Common myeloid progenitor, CD34-positive (primary cell): ENCODE data around the gene TANGO2.

Experiments
- CTCF ChIA-PET: fragments of 350-600 bp; sonication (Branson Sonifier 250); formaldehyde crosslinking; loops from one replicate; lab custom pipeline; 2021; ENCODE audit warnings: antibody characterized with exemption; lab: Charles Lee
- POLR2A ChIA-PET: fragments of 350-600 bp; sonication (Branson Sonifier 250); formaldehyde crosslinking; loops from one replicate; lab custom pipeline; 2021; ENCODE audit warnings: antibody characterized with exemption; lab: Charles Lee
- DNase-seq, 3 donors: peaks; one replicate each; pipeline versions ENCODE4 v3.0.0 to v3.0.0-alpha.2; 2013
- H3K27ac ChIP-seq, 2 experiments: 1 replicate in 1 of 2; 2 replicates in 1 of 2; pipeline ENCODE4 v1.7.0; 2013; ENCODE audit warnings: inconsistent platforms in 2 of 2, low read length in 2 of 2, mild to moderate bottlenecking in 2 of 2, low read depth in 1 of 2, moderate library complexity in 1 of 2; ENCODE audit not compliant: severe bottlenecking in 2 of 2, insufficient read depth in 1 of 2, poor library complexity in 1 of 2
- H3K27me3 ChIP-seq, 5 experiments: replicated peaks in 2 of 5; 1 replicate in 3 of 5; 2 replicates in 2 of 5; pipeline versions ENCODE4 v1.6.1 to v1.7.0; 2013; ENCODE audit warnings: low read length in 4 of 5, mild to moderate bottlenecking in 2 of 5, moderate library complexity in 2 of 5, inconsistent platforms in 1 of 5; ENCODE audit not compliant: insufficient read depth in 5 of 5, control insufficient read depth in 4 of 5
- H3K36me3 ChIP-seq, 4 experiments: 1 replicate in 2 of 4; 2 replicates in 2 of 4; pipeline versions ENCODE4 v1.6.1 to v1.7.0; 2013; ENCODE audit warnings: low read length in 3 of 4, control low read depth in 1 of 4, mild to moderate bottlenecking in 1 of 4; ENCODE audit not compliant: control insufficient read depth in 4 of 4, insufficient read depth in 4 of 4
- H3K4me1 ChIP-seq, 4 experiments: 1 replicate in 3 of 4; 2 replicates in 1 of 4; pipeline versions ENCODE4 v1.6.1 to v1.7.1; 2013; ENCODE audit warnings: low read length in 3 of 4, mild to moderate bottlenecking in 3 of 4, control low read depth in 1 of 4, inconsistent platforms in 1 of 4, moderate library complexity in 1 of 4; ENCODE audit not compliant: control insufficient read depth in 4 of 4, insufficient read depth in 4 of 4; ENCODE audit errors: control extremely low read depth in 1 of 4
- H3K4me3 ChIP-seq, 7 experiments: 1 replicate in 4 of 7; 2 replicates in 3 of 7; pipeline versions ENCODE4 v1.5.1 to v1.7.0; 2013; ENCODE audit warnings: mild to moderate bottlenecking in 7 of 7, low read length in 6 of 7, moderate library complexity in 6 of 7, inconsistent platforms in 2 of 7, low read depth in 2 of 7, control low read depth in 1 of 7; ENCODE audit not compliant: insufficient read depth in 4 of 7, control insufficient read depth in 1 of 7; ENCODE audit errors: extremely low read depth in 1 of 7
- H3K9me3 ChIP-seq, 5 experiments: 1 replicate in 4 of 5; 2 replicates in 1 of 5; pipeline versions ENCODE4 v1.6.1 to v1.7.1; 2013; ENCODE audit warnings: low read length in 4 of 5, mild to moderate bottlenecking in 2 of 5, inconsistent platforms in 1 of 5, low read depth in 1 of 5, moderate library complexity in 1 of 5; ENCODE audit not compliant: control insufficient read depth in 4 of 5, insufficient read depth in 2 of 5; ENCODE audit errors: control extremely low read depth in 1 of 5
- WGBS: methylation state at CpG from one replicate; pipeline ENCODE4 v1.1.5; 2013; ENCODE audit not compliant: insufficient coverage; 5-methylcytosine and 5-hydroxymethylcytosine counted together

The TANGO2 gene

DNA sequence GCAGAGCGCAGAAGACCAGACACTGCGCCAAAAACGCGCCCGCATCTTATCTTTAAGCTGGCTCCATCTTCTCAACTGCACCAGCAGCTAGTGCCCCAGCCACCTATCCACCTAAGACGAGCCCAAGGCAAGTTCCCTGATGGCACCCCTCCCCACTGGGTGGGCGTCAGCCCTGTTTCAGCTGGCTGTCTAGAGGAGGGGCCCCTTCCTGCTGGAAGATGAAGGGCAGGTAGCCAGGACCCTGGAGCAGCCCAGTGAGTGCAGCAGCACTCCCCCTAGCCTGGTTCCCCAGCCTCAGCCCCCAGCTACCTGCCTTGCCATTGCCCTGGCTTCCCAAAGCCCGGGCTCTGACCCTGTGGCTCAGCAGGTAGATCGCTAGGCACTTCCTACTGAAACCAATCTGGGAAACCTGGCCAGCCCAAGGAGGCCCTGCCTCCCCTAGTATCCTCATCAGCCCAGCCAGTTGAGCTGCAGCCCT lies 32.5 kb upstream of the TANGO2 start:
- H3K27ac ChIP-seq, result peak overlapping the region in 1 of 2 experiments; percentile 80
- ChIA-PET POLR2A (no interaction called here), CTCF (interaction anchor here (0.6 to 2.4 kb wide), 5 partner anchors 13 to 173 kb away, joined by 3 to 7 read pairs (median 3); no protein-coding TSS in a partner anchor)
- DNase-seq, result no peak
- H3K4me3 ChIP-seq, result no peak overlapping the region
- peaks cover 0 to 32% (median 19%) of the 10 kb centered on the region in 4 experiments for H3K4me1 ChIP-seq
- H3K36me3 ChIP-seq, result no peaks in the 10 kb centered on the region
- H3K9me3 ChIP-seq, result no peaks in the 10 kb centered on the region
- H3K27me3 ChIP-seq, result no peaks in the 10 kb centered on the region
- WGBS, result 98% methylated on average over 8 of the region's 9 CpGs

- ChIA-PET CTCF (interaction anchor here (0.9 to 3.2 kb wide), 4 partner anchors 20 to 24 kb away, joined by 3 to 12 read pairs (median 6); no protein-coding TSS in a partner anchor), POLR2A (interaction anchor here (0.6 kb wide), 1 partner anchor 8 kb away, joined by 3 read pairs; no protein-coding TSS in a partner anchor)
- no peak for DNase-seq
- H3K9me3 ChIP-seq, result no peaks in the 10 kb centered on the region
- H3K36me3 ChIP-seq, result no peaks in the 10 kb centered on the region
- WGBS, result 97% methylated on average over 15 of the region's 18 CpGs
- H3K4me3 ChIP-seq, result no peak overlapping the region
- H3K27me3 ChIP-seq, result no peaks in the 10 kb centered on the region
- peaks cover 0 to 28% (median 19%) of the 10 kb centered on the region in 4 experiments for H3K4me1 ChIP-seq
- peak overlapping the region in 1 of 2 experiments; percentile 80 for H3K27ac ChIP-seq
Measured at GRCh38 chr22:19988965-19989724, 31.8 kb upstream of the TANGO2 start.

- H3K36me3 ChIP-seq, result no peaks in the 10 kb centered on the region
- CTCF ChIA-PET, result interaction anchor here (2.4 to 3.2 kb wide), 2 partner anchors 23 kb away, joined by 7 to 12 read pairs; no protein-coding TSS in a partner anchor
- no peak for DNase-seq
- 87% methylated on average over 3 of the region's 3 CpGs for WGBS
- peak overlapping the region in 1 of 2 experiments; percentile 80 for H3K27ac ChIP-seq
- H3K4me1 ChIP-seq, result peaks cover 0 to 24% (median 19%) of the 10 kb centered on the region in 4 experiments
- no peaks in the 10 kb centered on the region for H3K27me3 ChIP-seq
- no peaks in the 10 kb centered on the region for H3K9me3 ChIP-seq
- no peak overlapping the region for H3K4me3 ChIP-seq
- POLR2A ChIA-PET, result no interaction called here
Measured at GRCh38 chr22:19989725-19990067, 31.2 kb upstream of the TANGO2 start.

- CTCF ChIA-PET, result interaction anchor here (1.2 to 3.2 kb wide), 3 partner anchors 12 to 24 kb away, joined by 3 to 12 read pairs (median 7); no protein-coding TSS in a partner anchor
- no peaks in the 10 kb centered on the region for H3K27me3 ChIP-seq
- no peak overlapping the region for H3K4me3 ChIP-seq
- H3K4me1 ChIP-seq, result peaks cover 0 to 22% (median 17%) of the 10 kb centered on the region in 4 experiments
- POLR2A ChIA-PET, result no interaction called here
- no peak for DNase-seq
- no peaks in the 10 kb centered on the region for H3K9me3 ChIP-seq
- 100% methylated on average over 2 of the region's 2 CpGs for whole genome bisulfite sequencing
- H3K27ac ChIP-seq, result peak overlapping the region in 1 of 2 experiments; percentile 80
- H3K36me3 ChIP-seq, result no peaks in the 10 kb centered on the region
Measured at GRCh38 chr22:19990188-19990587, 30.7 kb upstream of the TANGO2 start.

DNA sequence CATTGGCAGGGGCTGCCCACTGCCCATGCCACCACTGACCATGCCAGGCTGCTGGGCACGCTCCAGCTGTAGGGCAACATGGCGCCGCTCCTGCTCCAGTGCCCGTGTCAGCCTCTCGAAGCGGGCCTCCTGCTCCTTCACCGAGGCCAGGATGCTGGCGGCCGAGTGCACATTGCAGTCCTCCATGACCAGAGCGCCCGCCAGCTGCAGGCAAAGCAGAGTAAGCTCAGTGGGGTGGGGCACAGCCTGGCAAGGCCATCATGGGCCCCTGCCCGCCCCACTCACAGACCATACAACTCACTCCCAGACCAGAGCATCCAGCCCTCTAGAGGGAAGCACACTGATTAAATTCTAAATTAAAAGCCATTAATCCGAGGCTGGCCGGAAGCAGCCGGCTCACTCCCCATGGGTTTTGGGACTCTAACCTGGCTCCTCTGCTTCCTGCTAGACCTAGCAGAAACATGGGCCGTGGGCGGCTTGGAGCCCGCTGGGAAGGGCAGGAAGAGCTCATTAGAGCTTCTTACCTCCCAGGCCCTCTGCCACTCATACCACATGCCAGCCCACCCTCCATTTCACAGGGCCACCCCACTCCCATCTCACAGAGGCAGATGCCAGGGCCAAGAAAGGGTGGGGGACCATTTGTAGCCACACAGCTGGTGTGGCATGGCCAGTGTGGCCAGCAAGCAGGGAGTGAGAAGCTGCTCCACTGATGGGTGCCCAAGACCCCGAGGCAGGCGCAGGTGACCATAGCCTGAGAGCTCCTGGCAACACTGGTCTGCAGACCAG lies 30.1 kb upstream of the TANGO2 start:
- H3K27me3 ChIP-seq, result no peaks in the 10 kb centered on the region
- CTCF ChIA-PET, result interaction anchor here (0.7 to 3.2 kb wide), 5 partner anchors 13 to 37 kb away, joined by 3 to 12 read pairs (median 3); no protein-coding TSS in a partner anchor
- no peak overlapping the region for H3K4me3 ChIP-seq
- no peaks in the 10 kb centered on the region for H3K9me3 ChIP-seq
- H3K4me1 ChIP-seq, result peaks cover 0 to 16% (median 14%) of the 10 kb centered on the region in 4 experiments
- 97% methylated on average over 20 of the region's 20 CpGs for WGBS
- no peak for DNase-seq
- POLR2A ChIA-PET, result interaction anchor here (0.6 kb wide), 1 partner anchor 28 kb away, joined by 3 read pairs; no protein-coding TSS in a partner anchor
- no peaks in the 10 kb centered on the region for H3K36me3 ChIP-seq
- H3K27ac ChIP-seq, result no peak overlapping the region

GRCh38 chr22:19991395-19991644 lies 29.6 kb upstream of the TANGO2 start:
- peaks cover 0 to 10% (median 9%) of the 10 kb centered on the region in 4 experiments for H3K4me1 ChIP-seq
- no peak overlapping the region for H3K4me3 ChIP-seq
- CTCF ChIA-PET, result interaction anchor here (0.7 to 3.2 kb wide), 4 partner anchors 13 to 37 kb away, joined by 3 to 12 read pairs (median 3); no protein-coding TSS in a partner anchor
- H3K36me3 ChIP-seq, result no peaks in the 10 kb centered on the region
- POLR2A ChIA-PET, result no interaction called here
- no peaks in the 10 kb centered on the region for H3K27me3 ChIP-seq
- no peaks in the 10 kb centered on the region for H3K9me3 ChIP-seq
- DNase-seq, result no peak
- no peak overlapping the region for H3K27ac ChIP-seq
